ENCODE measurements around the gene RFNG. TPM values are rescaled to one million over a fixed set of nuclear protein-coding genes. Genes with fewer than 3 reads are reported as not detected.

Gene RFNG
- total RNA-seq, 1 experiment from 2014 or later: 52.0 TPM

DNA sequence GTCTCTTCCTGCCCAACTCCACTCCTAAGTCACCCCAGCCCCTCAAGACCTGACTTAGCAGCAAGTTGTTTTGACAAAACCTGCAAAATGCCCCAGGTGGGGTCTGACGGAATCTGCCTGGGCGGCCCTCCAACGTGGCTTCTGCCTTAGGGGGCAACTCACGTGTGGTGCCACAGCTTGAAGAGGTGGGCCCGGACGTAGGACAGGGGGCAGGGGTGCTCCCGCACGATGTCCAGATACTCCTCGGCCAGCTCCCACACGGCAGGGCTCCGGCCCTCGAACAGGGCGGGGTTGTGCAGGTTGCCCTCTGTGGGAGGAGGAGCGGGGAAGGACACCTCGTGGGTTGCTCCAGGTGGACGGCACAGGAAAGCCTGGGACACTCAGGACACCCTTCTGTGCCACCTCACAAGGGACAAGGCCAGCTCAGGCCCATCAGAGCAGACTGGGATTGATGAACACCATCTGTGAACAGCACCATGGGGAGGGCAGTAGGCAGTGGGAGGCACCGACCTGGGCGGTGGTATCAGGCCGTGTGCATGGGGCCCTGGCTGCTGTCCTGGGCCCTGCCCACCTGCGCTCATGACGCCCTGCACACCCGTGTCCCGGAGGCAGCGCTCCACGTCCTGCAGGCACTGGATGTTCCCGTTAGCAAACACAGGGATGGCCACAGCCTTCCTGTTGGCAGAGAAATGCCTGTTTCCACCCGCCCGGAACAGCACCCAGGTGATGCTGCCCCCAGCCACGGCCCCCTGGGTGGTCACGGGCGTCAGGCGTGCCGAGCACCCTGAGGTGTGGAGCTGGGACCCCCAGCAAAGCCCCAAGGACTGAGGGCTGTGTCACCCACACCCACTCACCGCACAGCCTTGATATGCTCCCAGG is 9.7 kb upstream of the RFNG start:
- H3K36me3 ChIP-seq (ENCODE audit: control insufficient read depth in 1 of 2, insufficient read depth in 2 of 2, low read length in 2 of 2): peaks cover 18 to 75% of the 10 kb centered on the region in 2 experiments
- CTCF ChIA-PET: no interaction called here
- DNase-seq (ENCODE audit: low read depth, low spot score): no peak

More for the DNA sequence above, 9.7 kb upstream of the RFNG start:
- H3K9ac ChIP-seq (ENCODE audit: low read length): no peak overlapping the region
- peaks cover 35% of the 10 kb centered on the region for H3K79me2 ChIP-seq (ENCODE audit: insufficient read depth, low read length)
- no TSS peak for BruUV-seq (replicated peaks)
- H3K27me3 ChIP-seq (ENCODE audit: insufficient read depth, low read length): no peaks in the 10 kb centered on the region
- H3K9me3 ChIP-seq (ENCODE audit: control insufficient read depth in 1 of 2, insufficient read depth in 1 of 2, low read depth in 1 of 2, low read length in 2 of 2): no peaks in the 10 kb centered on the region
- H2AFZ ChIP-seq (ENCODE audit: low read depth, low read length, poor library complexity, severe bottlenecking): no peak overlapping the region
- H3K27ac ChIP-seq (ENCODE audit: low read depth, low read length): no peak overlapping the region; the same call in 1 of the 2 replicates
- ATAC-seq: no peak
- H3K4me2 ChIP-seq (ENCODE audit: low read length): no peak overlapping the region
- ChIA-PET POLR2A (no interaction called here), RAD21 (ENCODE audit: low non-redundant PET in 1 of 2, low total read pairs in 2 of 2, uncharacterized antibody in 2 of 2, unreplicated experiment in 2 of 2) (no interaction called here)
- TF ChIP-seq, protein P1, sequence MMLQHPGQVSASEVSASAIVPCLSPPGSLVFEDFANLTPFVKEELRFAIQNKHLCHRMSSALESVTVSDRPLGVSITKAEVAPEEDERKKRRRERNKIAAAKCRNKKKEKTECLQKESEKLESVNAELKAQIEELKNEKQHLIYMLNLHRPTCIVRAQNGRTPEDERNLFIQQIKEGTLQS (IDR thresholded peaks at IDR 0.05): no peak
- TF ChIP-seq, protein P2, sequence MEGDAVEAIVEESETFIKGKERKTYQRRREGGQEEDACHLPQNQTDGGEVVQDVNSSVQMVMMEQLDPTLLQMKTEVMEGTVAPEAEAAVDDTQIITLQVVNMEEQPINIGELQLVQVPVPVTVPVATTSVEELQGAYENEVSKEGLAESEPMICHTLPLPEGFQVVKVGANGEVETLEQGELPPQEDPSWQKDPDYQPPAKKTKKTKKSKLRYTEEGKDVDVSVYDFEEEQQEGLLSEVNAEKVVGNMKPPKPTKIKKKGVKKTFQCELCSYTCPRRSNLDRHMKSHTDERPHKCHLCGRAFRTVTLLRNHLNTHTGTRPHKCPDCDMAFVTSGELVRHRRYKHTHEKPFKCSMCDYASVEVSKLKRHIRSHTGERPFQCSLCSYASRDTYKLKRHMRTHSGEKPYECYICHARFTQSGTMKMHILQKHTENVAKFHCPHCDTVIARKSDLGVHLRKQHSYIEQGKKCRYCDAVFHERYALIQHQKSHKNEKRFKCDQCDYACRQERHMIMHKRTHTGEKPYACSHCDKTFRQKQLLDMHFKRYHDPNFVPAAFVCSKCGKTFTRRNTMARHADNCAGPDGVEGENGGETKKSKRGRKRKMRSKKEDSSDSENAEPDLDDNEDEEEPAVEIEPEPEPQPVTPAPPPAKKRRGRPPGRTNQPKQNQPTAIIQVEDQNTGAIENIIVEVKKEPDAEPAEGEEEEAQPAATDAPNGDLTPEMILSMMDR (IDR thresholded peaks at IDR 0.05 in 2 of 3, conservative IDR thresholded peaks at IDR 0.05 in 1 of 3; ENCODE audit: borderline replicate concordance in 1 of 3, insufficient read depth in 1 of 3, low read depth in 2 of 3, low read length in 2 of 3): no peak
- TF ChIP-seq ZNF274 (IDR thresholded peaks at IDR 0.05; ENCODE audit: low read depth, low read length) (no peak), ZFX (IDR thresholded peaks at IDR 0.05) (no peak), SP1 (IDR thresholded peaks at IDR 0.05; ENCODE audit: low read depth) (no peak), CBX3 (IDR thresholded peaks at IDR 0.05; ENCODE audit: low read depth) (no peak), ELF1 (IDR thresholded peaks at IDR 0.05; ENCODE audit: borderline replicate concordance, low read depth) (no peak), SRF (IDR thresholded peaks at IDR 0.05; ENCODE audit: low read depth) (no peak)
- intact Hi-C loops (cut with micrococcal nuclease): no loop called here
- H3K4me3 ChIP-seq (replicated peaks in 1 of 2; ENCODE audit: low read depth in 1 of 2, low read length in 2 of 2): no peak overlapping the region
- peaks cover 11 to 22% of the 10 kb centered on the region in 2 experiments; a peak in 3 of 4 replicates for H3K4me1 ChIP-seq (ENCODE audit: control insufficient read depth in 1 of 2, insufficient read depth in 2 of 2, low read length in 2 of 2)
- H3K9me2 ChIP-seq (ENCODE audit: insufficient read depth): no peaks in the 10 kb centered on the region
- no peaks in the 10 kb centered on the region; the same call in 1 of the 2 replicates for H4K20me1 ChIP-seq (ENCODE audit: insufficient read depth)
